ENCODE results near the gene USP17L12.
"Not testable (repeated sequence)": the region's sequence is repeated elsewhere in the genome, so short reads cannot be mapped to it uniquely, and the experiment has no call there.

- not testable (repeated sequence) for TF ChIP-seq POLR2A, CTCF (IDR thresholded peaks at IDR 0.05)
These were observed 18.5 kb downstream of the USP17L12 start for GRCh38 chr4:9238461-9238860.
